SHP77 (cell line): ENCODE results near the gene ENO2.
A peak's percentile ranks its signal among the peaks of the same experiment; 100 is the strongest.
"Not testable (repeated sequence)": the region's sequence is repeated elsewhere in the genome, so short reads cannot be mapped to it uniquely, and the experiment has no call there.

Experiments
- DNase-seq, 2 experiments: peaks; one replicate each; lab custom pipeline; 2025; lab: John Stamatoyannopoulos, UW

The ENO2 gene

GRCh38 chr12:6914246-6914946, at the start of gene ENO2:
TSS of gene ENO2 (plus strand) at chr12:6914580. CDS start at chr12:6915833, 1,253 bp downstream.
- peak; percentile 18 to 24 for DNase-seq

- not testable (repeated sequence) for DNase-seq
These were observed 49.1 kb upstream of the ENO2 start for GRCh38 chr12:6865307-6865706.

DNA sequence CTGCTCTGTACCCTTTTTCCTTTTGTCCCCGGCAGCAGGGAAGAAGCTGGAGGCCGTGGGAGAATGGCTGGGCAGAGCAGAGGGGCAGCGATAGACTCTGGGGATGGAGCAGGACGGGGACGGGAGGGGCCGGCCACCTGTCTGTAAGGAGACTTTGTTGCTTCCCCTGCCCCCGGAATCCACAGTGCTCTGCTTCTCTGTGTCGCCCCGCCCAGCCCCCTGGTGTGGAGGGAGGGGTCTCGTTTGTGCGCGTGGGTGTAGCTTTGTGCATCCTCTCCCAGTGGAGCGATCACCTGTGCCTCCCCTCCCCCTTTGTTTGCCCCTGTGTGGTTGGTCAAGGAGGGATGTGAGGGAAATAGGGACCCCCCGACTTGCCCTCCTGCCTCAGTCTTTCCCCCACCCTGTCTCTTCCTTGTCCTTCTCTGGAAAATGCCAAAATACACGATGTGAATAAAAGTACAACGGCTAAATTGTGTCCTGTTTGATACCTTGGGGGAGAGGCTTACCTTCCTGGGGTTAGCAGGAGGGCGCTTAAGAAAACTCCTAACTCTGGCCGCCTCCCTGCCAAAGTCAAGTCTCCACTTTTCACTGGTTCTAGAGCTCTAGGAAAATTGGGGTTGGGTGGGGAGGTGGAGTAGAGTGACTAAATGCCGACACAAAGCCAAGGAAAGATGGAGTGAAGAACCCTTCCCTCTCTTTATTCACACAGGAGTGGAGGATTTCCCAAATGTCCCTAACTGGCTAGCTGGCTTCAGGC, 48.0 kb upstream of the ENO2 start:
- DNase-seq: no peak

- DNase-seq: no peak
These were observed 47.4 kb upstream of the ENO2 start for GRCh38 chr12:6866920-6867412.

DNA sequence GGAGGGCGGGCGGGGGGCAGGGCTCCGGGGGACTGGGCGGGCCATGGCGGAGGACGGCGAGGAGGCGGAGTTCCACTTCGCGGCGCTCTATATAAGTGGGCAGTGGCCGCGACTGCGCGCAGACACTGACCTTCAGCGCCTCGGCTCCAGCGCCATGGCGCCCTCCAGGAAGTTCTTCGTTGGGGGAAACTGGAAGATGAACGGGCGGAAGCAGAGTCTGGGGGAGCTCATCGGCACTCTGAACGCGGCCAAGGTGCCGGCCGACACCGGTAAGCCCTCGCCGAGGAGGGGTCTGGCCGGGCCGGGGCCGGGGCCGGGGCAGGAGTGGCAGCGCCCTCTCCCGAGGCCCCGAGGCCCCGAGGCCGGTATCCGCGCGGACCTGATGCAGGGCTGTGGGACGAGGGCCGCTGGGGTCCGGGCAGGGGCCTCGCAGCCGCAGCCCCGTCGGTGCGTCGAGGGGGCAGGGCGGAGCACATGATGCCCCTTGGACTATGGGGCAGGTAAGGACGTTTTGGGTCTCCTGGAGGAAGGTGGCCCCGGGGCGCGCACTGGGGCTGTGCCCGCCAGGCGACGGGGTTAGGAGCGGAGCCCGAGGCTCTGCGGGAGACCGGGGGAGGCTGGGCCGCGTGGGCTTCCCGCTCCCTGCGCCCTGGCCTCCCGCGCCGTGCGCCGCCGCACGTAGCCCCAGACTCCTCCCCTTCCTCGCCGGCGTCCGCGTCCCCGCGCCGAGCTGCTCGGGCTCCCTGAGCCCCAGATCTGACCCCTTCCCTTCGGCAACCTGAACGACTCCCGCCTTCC, 46.8 kb upstream of the ENO2 start, which contains the start of gene TPI1:
TPI1 (plus strand) TSS at position 119 of the 798 bp plus-strand sequence; CDS start at position 155, 36 bp downstream.
- DNase-seq: peak in 1 of 2 experiments; percentile 27

DNA sequence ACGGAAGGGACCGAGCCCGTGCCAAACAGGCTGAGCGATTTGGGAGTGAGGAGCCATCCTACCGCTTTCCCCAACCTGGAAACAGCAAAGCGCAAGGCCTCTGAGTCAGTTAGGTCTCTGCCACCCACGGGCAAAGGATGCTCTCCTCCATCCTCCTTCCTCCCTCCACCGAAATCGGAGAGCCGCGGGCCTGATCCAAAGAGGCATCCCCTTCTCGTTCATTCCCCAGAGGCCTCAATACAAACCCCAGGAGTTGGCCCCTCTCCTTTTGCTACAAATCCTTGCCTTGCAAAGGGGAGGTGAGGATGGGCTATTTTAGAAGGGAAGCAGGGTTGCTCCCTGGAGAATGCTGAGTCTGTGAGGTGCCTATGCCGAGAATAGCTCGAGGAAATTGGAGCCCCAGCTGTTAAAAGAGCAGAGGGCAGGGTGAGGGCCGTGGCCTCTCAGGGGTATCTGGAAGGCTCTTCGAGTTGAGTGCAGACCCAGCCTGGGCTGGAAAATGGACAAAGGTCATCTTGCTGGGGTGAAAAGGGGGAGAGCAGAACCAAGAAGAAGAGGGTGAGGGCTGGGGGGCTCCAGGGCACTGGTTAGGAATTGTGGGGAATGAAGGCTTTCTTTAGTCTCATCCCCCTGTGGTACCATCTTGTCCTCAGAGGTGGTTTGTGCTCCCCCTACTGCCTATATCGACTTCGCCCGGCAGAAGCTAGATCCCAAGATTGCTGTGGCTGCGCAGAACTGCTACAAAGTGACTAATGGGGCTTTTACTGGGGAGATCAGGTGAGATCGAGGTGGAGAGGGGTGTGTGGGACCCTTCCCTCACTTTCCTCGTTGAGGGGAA, 46.0 kb upstream of the ENO2 start:
- DNase-seq: no peak

- DNase-seq: peak; percentile 29 to 50
These were observed 45.0 kb upstream of the ENO2 start for GRCh38 chr12:6869049-6870021.

- DNase-seq: not testable (repeated sequence)
These were observed 44.1 kb upstream of the ENO2 start for GRCh38 chr12:6870304-6870703.

DNA sequence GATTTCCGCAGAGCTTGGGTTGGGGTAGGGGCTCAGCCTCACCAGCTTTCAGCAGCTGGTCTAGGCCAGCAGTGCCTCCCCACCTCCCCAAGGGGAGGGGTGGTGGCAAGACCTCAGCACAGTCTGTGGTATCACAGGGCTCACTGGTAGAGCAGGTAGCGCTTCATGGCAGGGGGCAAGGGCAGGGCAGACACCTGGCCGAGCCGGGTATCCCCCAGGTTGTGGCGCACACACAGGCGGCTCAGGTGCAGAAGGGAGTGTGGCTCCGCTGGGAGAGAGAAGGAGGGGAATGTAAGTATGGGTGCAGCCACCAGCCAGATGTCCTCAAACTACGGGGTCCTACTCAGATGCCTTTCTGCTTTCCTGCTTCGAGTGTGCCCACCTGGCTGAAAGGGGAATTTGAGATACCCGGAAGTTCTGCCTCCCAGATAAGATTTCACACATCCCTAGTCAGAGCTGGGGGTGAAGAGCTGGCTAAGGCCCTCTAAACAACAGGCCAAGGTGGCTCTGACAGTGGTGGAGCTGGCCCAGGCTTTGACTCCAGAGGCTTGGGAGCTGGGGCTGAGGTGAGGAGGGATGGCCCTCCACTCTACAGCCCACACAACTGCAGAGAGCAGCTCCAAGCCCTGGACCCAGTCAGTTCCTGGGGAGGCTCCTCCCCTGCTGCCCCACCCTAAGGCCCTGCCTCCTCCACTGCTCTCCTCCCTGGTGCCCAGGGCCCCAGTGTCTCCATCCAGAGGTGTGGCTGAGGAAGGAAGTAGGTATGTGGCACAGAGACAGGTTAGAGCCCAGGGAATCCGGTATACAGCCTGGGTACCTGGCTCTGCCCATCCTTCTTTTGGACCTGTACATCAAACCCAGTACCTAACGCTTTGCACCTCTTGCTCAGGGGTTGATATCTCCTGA, 43.1 kb upstream of the ENO2 start:
- peak in 1 of 2 experiments; percentile 3 for DNase-seq

DNA sequence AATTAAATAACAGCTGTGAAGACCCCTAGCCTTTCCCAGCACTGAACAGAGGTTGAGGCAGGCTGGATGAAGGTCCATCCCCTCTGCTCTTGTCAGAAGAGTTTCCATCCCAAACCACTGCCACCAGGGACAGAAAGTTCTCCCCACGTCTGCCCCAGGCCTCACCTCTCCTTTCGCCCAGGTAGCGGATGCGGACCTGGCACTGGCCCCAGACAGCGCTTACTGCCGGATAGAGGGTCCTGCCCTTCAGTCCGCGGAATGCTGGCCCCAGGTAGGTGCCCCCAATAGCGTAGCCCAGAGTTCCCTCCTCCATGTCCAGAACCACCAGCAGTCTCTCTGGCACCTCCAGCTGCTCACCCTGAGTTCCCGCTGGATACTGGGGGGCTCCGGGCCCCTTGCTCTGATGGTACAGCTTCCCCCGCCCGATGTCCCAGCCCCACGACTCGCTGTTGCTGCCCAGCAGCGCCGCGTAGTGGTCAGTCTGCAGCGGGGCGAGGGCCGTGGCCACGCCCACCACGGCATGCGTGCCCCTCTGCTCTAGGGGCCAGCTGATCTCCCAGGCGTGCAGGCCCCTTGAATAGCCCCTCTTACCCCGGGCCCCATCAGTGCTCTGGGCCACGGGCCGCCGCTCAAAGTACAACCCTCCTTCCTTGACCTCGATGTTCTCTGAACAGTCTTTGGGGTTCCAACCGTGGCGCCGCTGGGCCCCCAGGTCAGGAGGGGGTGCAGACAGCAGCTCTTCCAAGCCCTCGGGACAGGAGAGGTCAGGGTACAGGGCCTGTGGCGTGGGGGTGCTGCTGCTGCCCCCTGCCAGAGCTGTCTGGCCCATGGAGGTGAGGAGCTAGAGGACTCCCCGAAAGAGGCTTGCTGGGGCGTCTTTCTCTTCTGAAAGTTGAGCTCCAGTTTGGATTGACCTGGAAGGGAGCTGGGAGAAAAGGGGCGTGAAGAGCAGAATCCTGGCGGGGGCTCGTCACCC, 42.0 kb upstream of the ENO2 start:
- peak in 1 of 2 experiments; percentile 37 for DNase-seq

- peak; percentile 81 to 83 for DNase-seq
These were observed 41.0 kb upstream of the ENO2 start, which contains the start of gene SPSB2 for GRCh38 chr12:6873094-6874014. TSS of gene SPSB2 (minus strand) at chr12:6873303. CDS start at chr12:6872901, 402 bp downstream.

- DNase-seq: not testable (repeated sequence)
These were observed 40.4 kb upstream of the ENO2 start for GRCh38 chr12:6874015-6874368.

GRCh38 chr12:6879824-6880223, 34.6 kb upstream of the ENO2 start:
- DNase-seq: not testable (repeated sequence)

GRCh38 chr12:6883252-6883651, 31.1 kb upstream of the ENO2 start:
- no peak for DNase-seq

DNA sequence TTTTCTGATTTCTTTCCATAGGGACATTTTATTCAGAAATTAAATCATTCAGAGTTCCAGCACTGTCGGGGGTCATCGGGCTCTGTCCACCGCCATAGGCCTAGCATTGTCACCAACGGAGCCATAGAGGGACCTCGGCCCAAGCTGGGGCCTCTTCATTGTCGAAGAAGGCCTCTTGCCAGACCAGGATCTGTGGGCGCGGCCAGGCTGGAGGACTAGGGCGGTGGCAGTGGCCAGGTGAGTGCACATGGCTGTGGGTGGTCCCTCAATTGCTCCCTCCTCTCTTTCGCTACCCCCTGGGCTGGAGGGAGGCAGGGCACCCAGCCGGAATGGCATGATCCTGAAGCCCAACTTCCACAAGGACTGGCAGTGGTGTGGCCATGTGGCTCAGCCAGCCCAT, 30.7 kb upstream of the ENO2 start:
- no peak for DNase-seq

GRCh38 chr12:6884539-6884938, 29.8 kb upstream of the ENO2 start:
- DNase-seq: no peak
